Activated T-cell treated with anti-CD3 and anti-CD28 coated beads, Interleukin-2, amount 50 U/mL, for 24 hours (primary cell): ENCODE data around the gene SLC12A6.

Experiments used
- DNase-seq: peaks from one replicate; pipeline ENCODE4 v3.0.0-alpha.2; 2020
- H3K27ac Mint-ChIP-seq: 2 replicates; pipeline ENCODE4 v1.8.0; 2020; ENCODE audit warnings: mild to moderate bottlenecking, mixed read lengths
- H3K27me3 Mint-ChIP-seq: 2 replicates; pipeline ENCODE4 v1.8.0; 2020; ENCODE audit warnings: mixed read lengths
- H3K36me3 Mint-ChIP-seq: 2 replicates; pipeline ENCODE4 v1.8.0; 2020; ENCODE audit warnings: low read depth, mixed read lengths
- H3K4me1 Mint-ChIP-seq: 2 replicates; pipeline ENCODE4 v1.8.0; 2020; ENCODE audit warnings: low read depth, mixed read lengths
- H3K4me3 Mint-ChIP-seq: 2 replicates; pipeline ENCODE4 v1.8.0; 2020; ENCODE audit warnings: mild to moderate bottlenecking, moderate library complexity, mixed read lengths
- H3K9me3 Mint-ChIP-seq: 2 replicates; pipeline ENCODE4 v1.8.0; 2020; ENCODE audit warnings: mixed read lengths

The SLC12A6 gene

DNA sequence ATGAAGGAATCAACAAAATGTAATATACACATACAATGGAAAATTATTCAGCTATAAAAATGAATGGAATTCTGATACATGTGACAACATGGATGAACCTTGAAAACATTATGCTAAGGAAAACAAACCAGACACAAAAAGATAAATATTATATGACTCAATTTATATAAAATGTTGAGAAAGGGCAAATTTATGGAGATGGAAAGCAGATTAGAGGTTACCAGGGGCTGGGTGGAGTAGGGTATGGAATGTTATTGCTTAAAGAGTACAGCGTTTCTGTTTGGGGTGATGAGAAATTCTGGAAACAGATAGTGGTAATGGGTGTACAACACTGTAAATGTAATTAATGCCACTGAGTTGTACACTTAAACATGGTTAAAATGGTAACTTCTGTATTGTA lies 61.9 kb downstream of the SLC12A6 start:
- Mint-ChIP-seq H3K27ac (no peak overlapping the region), H3K4me1 (peaks cover 36% of the 10 kb centered on the region), H3K9me3 (no peaks in the 10 kb centered on the region), H3K4me3 (no peak overlapping the region), H3K36me3 (peaks cover 28% of the 10 kb centered on the region), H3K27me3 (no peaks in the 10 kb centered on the region)
- no peak for DNase-seq

DNA sequence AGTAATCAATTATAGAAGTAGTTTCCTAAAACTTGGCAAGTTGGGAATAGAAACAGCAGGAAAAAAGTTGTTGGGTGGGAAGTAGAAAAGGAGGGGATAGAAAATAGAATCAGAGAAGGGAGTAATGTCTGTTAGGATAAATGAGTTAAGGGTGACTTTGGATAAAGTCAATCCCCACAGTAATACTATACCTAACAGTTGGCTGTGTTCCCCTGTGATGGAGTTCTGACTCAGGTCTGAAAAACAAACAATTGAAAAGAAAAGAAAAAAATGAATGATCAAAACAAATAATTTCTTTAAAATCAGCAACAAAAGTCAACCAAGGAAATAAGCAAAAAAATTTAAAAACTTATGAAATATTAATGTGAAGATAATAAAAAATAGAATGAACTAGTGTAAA lies 62.4 kb downstream of the SLC12A6 start:
- no peaks in the 10 kb centered on the region for H3K9me3 Mint-ChIP-seq
- H3K4me1 Mint-ChIP-seq, result peaks cover 31% of the 10 kb centered on the region
- no peak overlapping the region for H3K4me3 Mint-ChIP-seq
- DNase-seq, result no peak
- H3K27me3 Mint-ChIP-seq, result no peaks in the 10 kb centered on the region
- peaks cover 30% of the 10 kb centered on the region for H3K36me3 Mint-ChIP-seq
- no peak overlapping the region for H3K27ac Mint-ChIP-seq

GRCh38 chr15:34271493-34271892 lies 66.1 kb downstream of the SLC12A6 start:
- peak overlapping the region; percentile 9 for H3K27ac Mint-ChIP-seq
- peaks cover 30% of the 10 kb centered on the region for H3K4me1 Mint-ChIP-seq
- H3K4me3 Mint-ChIP-seq, result no peak overlapping the region
- peaks cover 38% of the 10 kb centered on the region for H3K36me3 Mint-ChIP-seq
- no peak for DNase-seq
- no peaks in the 10 kb centered on the region for H3K27me3 Mint-ChIP-seq
- H3K9me3 Mint-ChIP-seq, result no peaks in the 10 kb centered on the region

GRCh38 chr15:34266751-34267150 lies 70.8 kb downstream of the SLC12A6 start:
- Mint-ChIP-seq H3K9me3 (no peaks in the 10 kb centered on the region), H3K27ac (no peak overlapping the region), H3K4me1 (peaks cover 21% of the 10 kb centered on the region), H3K27me3 (no peaks in the 10 kb centered on the region), H3K4me3 (no peak overlapping the region), H3K36me3 (peaks cover 18% of the 10 kb centered on the region)
- no peak for DNase-seq

DNA sequence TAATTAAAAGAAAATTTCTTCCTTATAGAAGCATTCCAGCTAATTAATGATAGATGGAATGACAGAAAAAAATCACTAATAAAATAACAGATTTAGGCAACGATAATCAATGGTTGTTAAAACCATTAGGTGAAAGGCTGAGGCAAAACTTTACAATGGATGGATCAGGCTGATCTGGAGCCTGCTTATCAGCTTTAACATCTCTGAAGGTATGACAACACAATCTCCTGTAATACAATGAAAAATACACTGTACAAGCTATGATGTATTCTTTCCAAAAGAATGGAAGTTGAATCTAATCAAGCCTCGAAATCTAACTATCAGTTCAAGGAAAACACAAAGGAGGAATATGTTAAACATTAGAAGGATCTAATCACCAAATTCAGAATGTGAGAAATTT lies 73.5 kb downstream of the SLC12A6 start:
- H3K9me3 Mint-ChIP-seq, result no peaks in the 10 kb centered on the region
- H3K27me3 Mint-ChIP-seq, result no peaks in the 10 kb centered on the region
- H3K36me3 Mint-ChIP-seq, result peaks cover 14% of the 10 kb centered on the region
- peaks cover 18% of the 10 kb centered on the region for H3K4me1 Mint-ChIP-seq
- no peak overlapping the region for H3K27ac Mint-ChIP-seq
- DNase-seq, result no peak
- no peak overlapping the region for H3K4me3 Mint-ChIP-seq

- peaks cover 24% of the 10 kb centered on the region for H3K36me3 Mint-ChIP-seq
- H3K9me3 Mint-ChIP-seq, result no peaks in the 10 kb centered on the region
- no peak for DNase-seq
- peaks cover 9% of the 10 kb centered on the region for H3K4me1 Mint-ChIP-seq
- no peak overlapping the region for H3K27ac Mint-ChIP-seq
- H3K4me3 Mint-ChIP-seq, result no peak overlapping the region
- no peaks in the 10 kb centered on the region for H3K27me3 Mint-ChIP-seq
Measured at GRCh38 chr15:34262362-34262761, 75.2 kb downstream of the SLC12A6 start.

- peak overlapping the region; percentile 46 for H3K27ac Mint-ChIP-seq
- H3K36me3 Mint-ChIP-seq, result peaks cover 50% of the 10 kb centered on the region
- no peak for DNase-seq
Measured at GRCh38 chr15:34259566-34259965, 78.0 kb downstream of the SLC12A6 start.

DNA sequence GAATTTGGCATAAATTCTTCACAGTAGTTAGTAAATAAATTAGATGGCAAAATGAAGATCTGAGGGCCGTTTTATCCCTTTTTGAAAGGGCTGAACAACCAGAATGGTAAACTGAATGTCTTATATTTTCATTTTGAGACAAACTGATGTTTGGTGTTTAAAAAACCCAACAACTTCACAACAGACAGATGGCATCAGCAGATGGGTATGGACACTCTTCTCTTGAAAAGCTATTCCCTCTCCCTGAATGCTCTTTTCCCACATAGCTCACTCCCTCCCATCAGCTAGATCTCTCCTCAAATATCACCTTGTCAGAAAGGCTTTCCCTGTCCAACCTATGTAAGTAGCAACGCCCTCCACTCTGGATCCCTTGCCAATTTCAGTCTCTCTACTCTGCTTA lies 79.4 kb downstream of the SLC12A6 start:
- no peaks in the 10 kb centered on the region for H3K27me3 Mint-ChIP-seq
- H3K9me3 Mint-ChIP-seq, result no peaks in the 10 kb centered on the region
- H3K4me1 Mint-ChIP-seq, result peaks cover 1% of the 10 kb centered on the region
- no peak for DNase-seq
- H3K27ac Mint-ChIP-seq, result peak overlapping the region; percentile 1
- peaks cover 64% of the 10 kb centered on the region for H3K36me3 Mint-ChIP-seq
- H3K4me3 Mint-ChIP-seq, result no peak overlapping the region

More at GRCh38 chr15:34259566-34259965, 78.0 kb downstream of the SLC12A6 start:
- Mint-ChIP-seq H3K9me3 (no peaks in the 10 kb centered on the region), H3K4me3 (no peak overlapping the region), H3K4me1 (peaks cover 3% of the 10 kb centered on the region), H3K27me3 (no peaks in the 10 kb centered on the region)

GRCh38 chr15:34252545-34252944 lies 85.0 kb downstream of the SLC12A6 start:
- Mint-ChIP-seq H3K36me3 (peaks cover 88% of the 10 kb centered on the region), H3K27me3 (no peaks in the 10 kb centered on the region), H3K4me1 (peaks cover 11% of the 10 kb centered on the region), H3K9me3 (no peaks in the 10 kb centered on the region), H3K27ac (peak overlapping the region; percentile 60), H3K4me3 (no peak overlapping the region)
- no peak for DNase-seq

GRCh38 chr15:34248190-34248589 lies 89.4 kb downstream of the SLC12A6 start:
- Mint-ChIP-seq H3K4me3 (no peak overlapping the region), H3K27me3 (no peaks in the 10 kb centered on the region), H3K27ac (peak overlapping the region; percentile 89), H3K9me3 (no peaks in the 10 kb centered on the region), H3K36me3 (peaks cover 82% of the 10 kb centered on the region), H3K4me1 (peaks cover 28% of the 10 kb centered on the region)
- DNase-seq, result no peak

- Mint-ChIP-seq H3K4me3 (no peak overlapping the region), H3K36me3 (peaks cover 77% of the 10 kb centered on the region), H3K9me3 (no peaks in the 10 kb centered on the region), H3K27me3 (no peaks in the 10 kb centered on the region), H3K27ac (peak overlapping the region; percentile 84), H3K4me1 (peaks cover 37% of the 10 kb centered on the region)
- no peak for DNase-seq
Measured at GRCh38 chr15:34246276-34246976, 91.2 kb downstream of the SLC12A6 start.

DNA sequence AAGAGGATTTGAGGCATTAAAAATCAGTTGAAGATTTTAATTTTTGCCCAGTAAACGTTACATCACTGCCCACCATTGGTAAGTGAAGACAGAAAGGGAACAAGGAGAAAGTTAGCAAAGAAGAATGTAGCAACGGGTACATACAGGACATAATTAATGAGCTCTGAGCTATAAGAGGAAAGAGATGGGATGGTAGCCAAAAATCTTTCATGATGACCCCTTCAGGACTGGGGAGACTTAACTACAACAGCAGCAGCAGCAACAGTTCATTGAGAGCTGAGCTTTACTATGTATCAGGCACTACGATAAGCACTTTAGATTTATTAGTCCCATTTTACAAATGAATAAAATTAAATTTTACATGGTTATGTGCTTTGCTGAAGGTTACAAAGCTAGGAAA lies 94.4 kb downstream of the SLC12A6 start:
- no peak overlapping the region for H3K4me3 Mint-ChIP-seq
- no peaks in the 10 kb centered on the region for H3K27me3 Mint-ChIP-seq
- no peak for DNase-seq
- H3K9me3 Mint-ChIP-seq, result no peaks in the 10 kb centered on the region
- peak overlapping the region; percentile 69 for H3K27ac Mint-ChIP-seq
- peaks cover 73% of the 10 kb centered on the region for H3K36me3 Mint-ChIP-seq
- H3K4me1 Mint-ChIP-seq, result peaks cover 62% of the 10 kb centered on the region

GRCh38 chr15:34242331-34242710 lies 95.3 kb downstream of the SLC12A6 start:
- Mint-ChIP-seq H3K36me3 (peaks cover 78% of the 10 kb centered on the region), H3K27ac (peak overlapping the region; percentile 55), H3K4me3 (no peak overlapping the region), H3K4me1 (peaks cover 57% of the 10 kb centered on the region), H3K9me3 (no peaks in the 10 kb centered on the region), H3K27me3 (no peaks in the 10 kb centered on the region)
- no peak for DNase-seq

GRCh38 chr15:34241376-34242330 lies 95.9 kb downstream of the SLC12A6 start:
- Mint-ChIP-seq H3K27me3 (no peaks in the 10 kb centered on the region), H3K4me3 (no peak overlapping the region), H3K27ac (peak overlapping the region; percentile 55), H3K4me1 (peaks cover 53% of the 10 kb centered on the region), H3K9me3 (no peaks in the 10 kb centered on the region), H3K36me3 (peaks cover 80% of the 10 kb centered on the region)
- DNase-seq, result no peak

- Mint-ChIP-seq H3K4me3 (peak overlapping the region; percentile 27), H3K9me3 (no peaks in the 10 kb centered on the region), H3K27ac (peak overlapping the region; percentile 94), H3K36me3 (peaks cover 86% of the 10 kb centered on the region), H3K27me3 (no peaks in the 10 kb centered on the region), H3K4me1 (peaks cover 48% of the 10 kb centered on the region)
- no peak for DNase-seq
Measured at GRCh38 chr15:34240537-34240936, 97.0 kb downstream of the SLC12A6 start.
